Inferior parietal cortex (tissue), 1 donor: ENCODE measurements around the gene C19orf33.
"Not testable (repeated sequence)": the region's sequence is repeated elsewhere in the genome, so short reads cannot be mapped to it uniquely, and the experiment has no call there.

ENCODE experiments used
- DNase-seq: peaks from one replicate; pipeline ENCODE4 v3.0.0-alpha.2; 2016; ENCODE audit errors: extremely low spot score

The C19orf33 gene

GRCh38 chr19:38339011-38339410, 35.0 kb downstream of the C19orf33 start:
- not testable (repeated sequence) for DNase-seq

- no peak for DNase-seq
Observed at GRCh38 chr19:38340927-38341326, 36.9 kb downstream of the C19orf33 start.

- no peak for DNase-seq
Observed at GRCh38 chr19:38346837-38347236, 42.8 kb downstream of the C19orf33 start.

- DNase-seq = no peak
Observed at GRCh38 chr19:38350883-38351282, 46.8 kb downstream of the C19orf33 start.

- no peak for DNase-seq
Observed at GRCh38 chr19:38351865-38352395, 47.9 kb downstream of the C19orf33 start.

DNA sequence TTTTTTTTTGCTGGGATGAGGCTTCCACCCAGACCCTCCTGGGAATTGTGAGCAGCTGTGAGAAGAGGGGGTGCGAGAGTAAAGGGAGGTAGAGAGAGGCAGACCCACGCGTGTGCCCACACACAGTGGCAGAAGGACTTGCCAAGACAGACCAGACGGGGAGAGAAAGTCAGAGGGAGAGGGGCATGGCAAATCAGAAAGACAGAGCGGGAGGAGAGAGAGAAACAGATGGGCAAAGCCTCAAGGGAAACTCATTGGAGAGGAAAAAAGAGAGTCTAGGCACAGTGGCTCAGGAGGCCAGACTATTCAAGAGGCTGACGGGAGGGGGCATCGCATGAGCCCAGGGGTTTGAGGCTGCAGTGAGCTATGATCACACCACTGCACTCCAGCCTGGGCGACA, 48.6 kb downstream of the C19orf33 start:
- no peak for DNase-seq
